Measurements from ENCODE around the gene ZFYVE28. TPM values are rescaled to one million over a fixed set of nuclear protein-coding genes. Genes with fewer than 3 reads are reported as not detected.

Gene ZFYVE28
- total RNA-seq, 1 experiment from 2014 or later = 19.2 TPM

DNA sequence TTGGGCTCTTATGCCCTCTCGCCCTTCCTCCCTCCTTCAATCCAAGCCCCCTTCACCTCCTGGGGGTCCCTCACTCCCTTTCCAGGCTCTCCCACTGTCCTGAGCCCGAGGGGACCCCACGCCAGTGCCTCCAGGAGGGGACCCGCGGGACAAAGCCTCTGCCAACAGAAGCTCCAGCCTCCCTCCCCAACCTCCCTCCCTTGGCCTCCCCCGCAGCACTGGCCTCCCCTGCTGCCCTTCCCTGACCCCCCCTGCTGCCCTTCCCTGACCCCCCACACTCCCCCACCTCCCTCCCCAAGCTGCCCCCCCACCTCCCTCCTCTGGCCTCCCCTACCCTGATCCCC is 85.5 kb downstream of the ZFYVE28 start (continued):
- TF ChIP-seq, protein P1, sequence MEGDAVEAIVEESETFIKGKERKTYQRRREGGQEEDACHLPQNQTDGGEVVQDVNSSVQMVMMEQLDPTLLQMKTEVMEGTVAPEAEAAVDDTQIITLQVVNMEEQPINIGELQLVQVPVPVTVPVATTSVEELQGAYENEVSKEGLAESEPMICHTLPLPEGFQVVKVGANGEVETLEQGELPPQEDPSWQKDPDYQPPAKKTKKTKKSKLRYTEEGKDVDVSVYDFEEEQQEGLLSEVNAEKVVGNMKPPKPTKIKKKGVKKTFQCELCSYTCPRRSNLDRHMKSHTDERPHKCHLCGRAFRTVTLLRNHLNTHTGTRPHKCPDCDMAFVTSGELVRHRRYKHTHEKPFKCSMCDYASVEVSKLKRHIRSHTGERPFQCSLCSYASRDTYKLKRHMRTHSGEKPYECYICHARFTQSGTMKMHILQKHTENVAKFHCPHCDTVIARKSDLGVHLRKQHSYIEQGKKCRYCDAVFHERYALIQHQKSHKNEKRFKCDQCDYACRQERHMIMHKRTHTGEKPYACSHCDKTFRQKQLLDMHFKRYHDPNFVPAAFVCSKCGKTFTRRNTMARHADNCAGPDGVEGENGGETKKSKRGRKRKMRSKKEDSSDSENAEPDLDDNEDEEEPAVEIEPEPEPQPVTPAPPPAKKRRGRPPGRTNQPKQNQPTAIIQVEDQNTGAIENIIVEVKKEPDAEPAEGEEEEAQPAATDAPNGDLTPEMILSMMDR (IDR thresholded peaks at IDR 0.05 in 2 of 3, conservative IDR thresholded peaks at IDR 0.05 in 1 of 3; ENCODE audit: borderline replicate concordance in 1 of 3, insufficient read depth in 1 of 3, low read depth in 2 of 3, low read length in 2 of 3) = no peak

DNA sequence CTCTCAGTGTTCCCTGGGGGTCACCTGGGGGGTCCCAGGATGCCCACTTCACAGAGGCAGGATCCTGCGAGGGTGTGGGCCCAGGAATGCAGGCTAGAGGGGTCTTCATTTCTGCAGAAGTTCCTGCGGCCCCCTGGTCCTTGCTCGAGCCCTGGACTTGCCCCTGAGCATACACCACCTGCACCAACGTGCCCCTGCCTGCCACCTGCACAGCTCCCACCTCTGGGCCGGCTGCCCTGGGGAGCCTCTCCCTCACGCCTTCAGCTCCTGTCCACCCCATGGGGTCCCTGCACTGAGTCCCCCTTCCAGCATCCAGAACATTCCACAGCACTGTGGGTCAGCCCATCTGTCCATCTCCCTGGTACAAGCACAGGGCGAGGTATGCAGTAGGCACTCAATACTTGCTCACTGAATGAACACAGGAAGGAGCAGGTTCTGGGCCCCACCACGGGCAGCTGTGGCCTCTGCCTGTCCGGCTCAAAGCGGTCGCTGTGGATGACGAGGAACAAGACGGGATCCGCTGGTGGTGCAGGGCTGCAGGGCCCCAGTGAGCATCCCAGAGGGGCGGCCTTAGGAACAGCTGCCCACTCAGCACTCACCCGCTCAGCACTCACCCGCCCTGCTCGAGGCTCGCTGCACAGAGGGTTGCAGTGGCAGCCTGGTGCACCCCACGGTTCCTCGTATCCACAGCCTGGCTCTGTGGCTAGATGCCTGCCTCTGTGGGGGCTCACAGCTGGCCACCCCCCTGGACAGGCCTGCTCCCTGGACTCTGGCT is 86.1 kb downstream of the ZFYVE28 start:
- Histone ChIP-seq H3K27ac (ENCODE audit: low read depth, low read length) (no peak overlapping the region), H2AFZ (ENCODE audit: low read depth, low read length, poor library complexity, severe bottlenecking) (no peak overlapping the region), H3K9me3 (ENCODE audit: control insufficient read depth in 1 of 2, insufficient read depth in 1 of 2, low read depth in 1 of 2, low read length in 2 of 2) (peaks cover 3 to 13% of the 10 kb centered on the region in 2 experiments; a peak in 2 of 4 replicates), H3K9ac (ENCODE audit: low read length) (no peak overlapping the region), H3K4me2 (ENCODE audit: low read length) (no peak overlapping the region), H3K9me2 (ENCODE audit: insufficient read depth) (no peaks in the 10 kb centered on the region), H3K27me3 (ENCODE audit: insufficient read depth, low read length) (no peaks in the 10 kb centered on the region), H4K20me1 (ENCODE audit: insufficient read depth) (no peaks in the 10 kb centered on the region), H3K4me1 (ENCODE audit: control insufficient read depth in 1 of 2, insufficient read depth in 2 of 2, low read length in 2 of 2) (peaks cover 26 to 40% of the 10 kb centered on the region in 2 experiments), H3K4me3 (replicated peaks in 1 of 2; ENCODE audit: low read depth in 1 of 2, low read length in 2 of 2) (no peak overlapping the region), H3K36me3 (ENCODE audit: control insufficient read depth in 1 of 2, insufficient read depth in 2 of 2, low read length in 2 of 2) (peaks cover 0 to 5% of the 10 kb centered on the region in 2 experiments; a peak in 1 of 4 replicates), H3K79me2 (ENCODE audit: insufficient read depth, low read length) (no peaks in the 10 kb centered on the region)
- no peak for ATAC-seq
- POLR2A ChIA-PET = no interaction called here
- CTCF ChIA-PET = no interaction called here
- TF ChIP-seq, protein P2, sequence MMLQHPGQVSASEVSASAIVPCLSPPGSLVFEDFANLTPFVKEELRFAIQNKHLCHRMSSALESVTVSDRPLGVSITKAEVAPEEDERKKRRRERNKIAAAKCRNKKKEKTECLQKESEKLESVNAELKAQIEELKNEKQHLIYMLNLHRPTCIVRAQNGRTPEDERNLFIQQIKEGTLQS (IDR thresholded peaks at IDR 0.05) = no peak
- TF ChIP-seq, protein P1 (IDR thresholded peaks at IDR 0.05 in 2 of 3, conservative IDR thresholded peaks at IDR 0.05 in 1 of 3; ENCODE audit: borderline replicate concordance in 1 of 3, insufficient read depth in 1 of 3, low read depth in 2 of 3, low read length in 2 of 3) = no peak
- no peak for TF ChIP-seq POLR2AphosphoS5 (IDR thresholded peaks at IDR 0.05; ENCODE audit: low read depth, low read length)
- no TSS peak for BruUV-seq (replicated peaks)
- intact Hi-C loops (cut with micrococcal nuclease) = no loop called here
- no peak for DNase-seq (ENCODE audit: low read depth, low spot score)
- RAD21 ChIA-PET (ENCODE audit: low non-redundant PET in 1 of 2, low total read pairs in 2 of 2, uncharacterized antibody in 2 of 2, unreplicated experiment in 2 of 2) = no interaction called here

All from HCT116 (cell line).